ENCODE results near the gene PPP1R9B.

GRCh38 chr17:50167371-50167770 is 16.9 kb upstream of the PPP1R9B start:
- TF ChIP-seq CTCF (conservative IDR thresholded peaks at IDR 0.05; ENCODE audit: low read depth, low read length) (no peak), EZH2 (IDR thresholded peaks at IDR 0.05; ENCODE audit: borderline replicate concordance, low read depth, low read length, poor library complexity, severe bottlenecking) (no peak)
